Measurements from ENCODE around the gene TACSTD2.

DNA sequence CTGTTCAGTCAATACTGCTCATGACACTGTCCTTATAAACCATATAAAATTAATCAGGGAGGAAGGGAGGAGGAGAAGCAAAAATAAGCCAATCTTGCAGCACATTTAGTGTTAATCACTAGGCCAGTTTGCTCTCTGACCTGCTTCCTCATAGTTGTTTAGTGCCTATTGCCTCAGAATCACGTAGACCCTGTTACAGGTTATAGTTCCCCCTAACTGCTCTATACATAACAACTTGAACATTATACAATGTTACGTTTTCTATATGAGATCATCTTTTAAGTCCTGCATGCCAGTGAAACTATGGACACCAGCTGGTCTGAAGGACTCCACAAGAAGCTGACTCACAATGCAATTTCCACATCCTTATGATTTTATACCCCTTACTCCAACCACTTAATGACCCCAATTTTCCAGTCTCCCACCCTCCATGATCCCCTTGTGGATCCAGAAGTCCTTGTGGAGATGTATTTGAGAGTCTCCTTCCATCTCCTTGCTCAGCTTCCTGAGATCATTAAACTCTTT is 34.9 kb upstream of the TACSTD2 start:
- no peak for TF ChIP-seq FOXP2 (optimal IDR thresholded peaks at IDR 0.05; ENCODE audit: borderline replicate concordance, extremely low read depth, extremely low read length, insufficient read depth)
- no peak for TF ChIP-seq POLR2AphosphoS5 (IDR thresholded peaks at IDR 0.05; ENCODE audit: low read depth, low read length)

Measured in PFSK-1 (cell line).